ENCODE results near the gene SCYL3. TPM values are rescaled to one million over a fixed set of nuclear protein-coding genes. Genes with fewer than 3 reads are reported as not detected.

SCYL3 gene
- total and polyA plus RNA-seq, 2 experiments from 2014 or later = 2.2 to 6.8 TPM

GRCh38 chr1:169906938-169907337, 13.2 kb upstream of the SCYL3 start:
- H2AFZ ChIP-seq = no peak overlapping the region
- no peak overlapping the region for H3K27ac ChIP-seq (ENCODE audit: low read depth)
- no peak overlapping the region for H3K4me3 ChIP-seq
- Mint-ChIP-seq H3K27me3 (ENCODE audit: insufficient read depth, low read depth, poor library complexity) (no peaks in the 10 kb centered on the region), H3K4me1 (peaks cover 3% of the 10 kb centered on the region; the same call in 1 of the 3 replicates), H3K4me3 (no peak overlapping the region), H3K27ac (no peak overlapping the region), H3K9me3 (no peaks in the 10 kb centered on the region), H3K36me3 (ENCODE audit: low read depth) (no peaks in the 10 kb centered on the region)
- no peaks in the 10 kb centered on the region for H3K4me1 ChIP-seq (ENCODE audit: insufficient read depth)
- H3F3A ChIP-seq (replicated peaks; ENCODE audit: low read depth) = no peaks in the 10 kb centered on the region
- no peaks in the 10 kb centered on the region for H3K36me3 ChIP-seq (ENCODE audit: insufficient read depth)
- H4K20me1 ChIP-seq (replicated peaks; ENCODE audit: insufficient read depth) = no peaks in the 10 kb centered on the region
- H3K27me3 ChIP-seq (ENCODE audit: insufficient read depth) = no peaks in the 10 kb centered on the region
- ATAC-seq (no peak), DNase-seq (ENCODE audit: low spot score) (no peak)
- TF ChIP-seq CTCF (conservative IDR thresholded peaks at IDR 0.05; ENCODE audit: low read depth in 2 of 2) (no peak), NANOG (IDR thresholded peaks at IDR 0.05; ENCODE audit: borderline replicate concordance) (no peak), ZNF114 (CRISPR knock-in tag; IDR thresholded peaks at IDR 0.05) (no peak), JUNB (IDR thresholded peaks at IDR 0.05; ENCODE audit: unreplicated experiment) (no peak), ZNF331 (CRISPR knock-in tag; IDR thresholded peaks at IDR 0.05; ENCODE audit: low read depth) (no peak), POLR2AphosphoS5 (IDR thresholded peaks at IDR 0.05; ENCODE audit: low read depth) (no peak), REST (IDR thresholded peaks at IDR 0.05; ENCODE audit: unreplicated experiment) (no peak), EZH2phosphoT487 (IDR thresholded peaks at IDR 0.05; ENCODE audit: unreplicated experiment) (no peak), ETS1 (IDR thresholded peaks at IDR 0.05) (no peak), ZNF462 (CRISPR knock-in tag; IDR thresholded peaks at IDR 0.05) (no peak), CREB1 (CRISPR knock-in tag; IDR thresholded peaks at IDR 0.05; ENCODE audit: low read depth) (no peak), STAT1 (IDR thresholded peaks at IDR 0.05; ENCODE audit: unreplicated experiment) (no peak)
- H3K9me2 ChIP-seq (ENCODE audit: insufficient read depth) = no peaks in the 10 kb centered on the region; the same call in 1 of the 2 replicates
- no peaks in the 10 kb centered on the region for H3K79me2 ChIP-seq (replicated peaks; ENCODE audit: insufficient read depth)
- H3K4me2 ChIP-seq = no peak overlapping the region
